DOHH2 (cell line): ENCODE measurements around the gene TICAM2.

Source experiments
- H3F3A ChIP-seq: fragments of 200-600 bp; sonication (generic), shearing (Covaris generic); 2 replicates; pipeline ENCODE4 v1.6.0; 2016; ENCODE audit warnings: antibody characterized with exemption, mild to moderate bottlenecking; ENCODE audit not compliant: control insufficient read depth, insufficient read depth
- H3K27ac ChIP-seq: fragments of 200-600 bp; sonication (generic); 2 replicates; pipeline ENCODE4 v1.5.1; 2014; ENCODE audit warnings: low read depth, mild to moderate bottlenecking, low read length, moderate library complexity
- H3K27me3 ChIP-seq: fragments of 200-600 bp; sonication (generic); 2 replicates; pipeline ENCODE4 v1.6.1; 2014; ENCODE audit warnings: mild to moderate bottlenecking, low read length, mixed read lengths; ENCODE audit not compliant: control insufficient read depth
- H3K36me3 ChIP-seq: fragments of 200-600 bp; sonication (generic); 2 replicates; pipeline ENCODE4 v1.6.1; 2014; ENCODE audit warnings: mild to moderate bottlenecking, low read length, moderate library complexity, mixed read lengths; ENCODE audit not compliant: control insufficient read depth
- H3K4me1 ChIP-seq: fragments of 200-600 bp; sonication (generic); 2 replicates; pipeline ENCODE4 v1.6.1; 2014; ENCODE audit warnings: mild to moderate bottlenecking, low read length, mixed read lengths; ENCODE audit not compliant: control insufficient read depth
- H3K4me2 ChIP-seq: fragments of 200-600 bp; sonication (generic); 2 replicates; pipeline ENCODE4 v1.6.0; 2014; ENCODE audit warnings: mild to moderate bottlenecking, low read length, moderate library complexity
- H3K4me3 ChIP-seq: fragments of 200-600 bp; sonication (generic); 2 replicates; pipeline ENCODE4 v1.5.1; 2014; ENCODE audit warnings: mild to moderate bottlenecking, low read length, mixed read lengths
- H3K79me2 ChIP-seq: fragments of 200-600 bp; sonication (generic); 2 replicates; pipeline ENCODE4 v1.6.1; 2014; ENCODE audit warnings: mild to moderate bottlenecking, low read length, mixed read lengths; ENCODE audit not compliant: control insufficient read depth
- H3K9me2 ChIP-seq: fragments of 200-600 bp; sonication (generic); replicated peaks from 2 replicates; pipeline ENCODE4 v1.6.1; 2014; ENCODE audit warnings: mild to moderate bottlenecking, low read length, mixed read lengths; ENCODE audit not compliant: control insufficient read depth
- H3K9me3 ChIP-seq: fragments of 200-600 bp; sonication (generic); 2 replicates; pipeline ENCODE4 v1.6.1; 2014; ENCODE audit warnings: antibody characterized with exemption, low read length, mixed read lengths; ENCODE audit not compliant: control insufficient read depth, insufficient read depth
- H4K20me1 ChIP-seq: fragments of 200-600 bp; sonication (generic); 2 replicates; pipeline ENCODE4 v1.6.0; 2014; ENCODE audit warnings: low read depth, mild to moderate bottlenecking, antibody characterized with exemption, low read length, moderate library complexity; ENCODE audit not compliant: control insufficient read depth, insufficient read depth
- CTCF ChIP-seq: fragments of 200-600 bp; sonication (generic); IDR thresholded peaks from one replicate; pipeline ENCODE4 v1.5.1; 2014; ENCODE audit warnings: antibody characterized with exemption, mild to moderate bottlenecking, low read depth, low read length; ENCODE audit not compliant: poor library complexity, severe bottlenecking
- EZH2phosphoT487 ChIP-seq: fragments of 200-600 bp; sonication (generic); IDR thresholded peaks from 2 replicates; pipeline ENCODE4 v1.6.1; 2017; ENCODE audit warnings: borderline replicate concordance, mild to moderate bottlenecking, antibody characterized with exemption, low read length, moderate library complexity, mixed read lengths

Gene TICAM2

GRCh38 chr5:115559524-115559923 is 42.8 kb downstream of the TICAM2 start:
- Histone ChIP-seq H3K36me3 (no peaks in the 10 kb centered on the region), H3K4me1 (no peaks in the 10 kb centered on the region), H4K20me1 (no peaks in the 10 kb centered on the region), H3K27me3 (no peaks in the 10 kb centered on the region), H3F3A (no peaks in the 10 kb centered on the region), H3K9me3 (0 out of 2 replicates have a peak, but pooled peaks cover 4% of the 10 kb centered on the region), H3K27ac (no peak overlapping the region), H3K4me3 (no peak overlapping the region), H3K79me2 (no peaks in the 10 kb centered on the region), H3K9me2 (no peaks in the 10 kb centered on the region), H3K4me2 (no peak overlapping the region)
- TF ChIP-seq CTCF (no peak), EZH2phosphoT487 (no peak)

- Histone ChIP-seq H3F3A (no peaks in the 10 kb centered on the region), H3K36me3 (no peaks in the 10 kb centered on the region), H3K27me3 (no peaks in the 10 kb centered on the region), H3K27ac (no peak overlapping the region), H3K9me2 (no peaks in the 10 kb centered on the region), H3K79me2 (no peaks in the 10 kb centered on the region), H3K4me1 (no peaks in the 10 kb centered on the region), H3K9me3 (0 out of 2 replicates have a peak, but pooled peaks cover 4% of the 10 kb centered on the region), H3K4me2 (no peak overlapping the region), H4K20me1 (no peaks in the 10 kb centered on the region), H3K4me3 (no peak overlapping the region)
- TF ChIP-seq CTCF (no peak), EZH2phosphoT487 (no peak)
Observed at GRCh38 chr5:115558388-115558956, 43.8 kb downstream of the TICAM2 start.

GRCh38 chr5:115557667-115558387 is 44.5 kb downstream of the TICAM2 start:
- Histone ChIP-seq H3K4me3 (no peak overlapping the region), H3K4me2 (no peak overlapping the region)
- TF ChIP-seq EZH2phosphoT487 (no peak), CTCF (no peak)

More at GRCh38 chr5:115557667-115558387, 44.5 kb downstream of the TICAM2 start:
- Histone ChIP-seq H3K27me3 (no peaks in the 10 kb centered on the region), H3K79me2 (no peaks in the 10 kb centered on the region), H4K20me1 (no peaks in the 10 kb centered on the region), H3K9me3 (0 out of 2 replicates have a peak, but pooled peaks cover 4% of the 10 kb centered on the region), H3K36me3 (no peaks in the 10 kb centered on the region), H3K9me2 (no peaks in the 10 kb centered on the region), H3K27ac (no peak overlapping the region), H3K4me1 (no peaks in the 10 kb centered on the region), H3F3A (no peaks in the 10 kb centered on the region)
